SK-N-SH treated with all-trans-retinoic acid at 6 μM for 48 hours (cell line): Measurements from ENCODE around the gene C1RL.

Experiments used
- ATAC-seq: fragments of 200-7000 bp; cut with Tn5 transposase; 3 replicates; pipeline ENCODE4 v1.9.1; 2020; ENCODE audit warnings: mild to moderate bottlenecking, moderate library complexity
- ARNTL ChIP-seq: fragments of 450-650 bp; formaldehyde crosslinking; IDR thresholded peaks from 2 replicates; pipeline ENCODE4 v1.5.0; 2020; ENCODE audit warnings: low read depth, mild to moderate bottlenecking, moderate library complexity, borderline replicate concordance
- BACH2 ChIP-seq: fragments of 250-450 bp; sonication (Bioruptor Pico); IDR thresholded peaks from 2 replicates; pipeline ENCODE4 v1.9.0; 2021; ENCODE audit warnings: mild to moderate bottlenecking, borderline replicate concordance
- CSDC2 ChIP-seq: fragments of 250-450 bp; sonication (Bioruptor Pico); IDR thresholded peaks from 2 replicates; pipeline ENCODE4 v1.5.0; 2020; ENCODE audit warnings: mild to moderate bottlenecking, moderate library complexity
- CSRNP3 ChIP-seq: fragments of 250-450 bp; sonication (Bioruptor Pico); IDR thresholded peaks from 2 replicates; pipeline ENCODE4 v1.5.1; 2021; ENCODE audit warnings: mild to moderate bottlenecking, moderate library complexity
- ESRRG ChIP-seq: fragments of 250-450 bp; sonication (Bioruptor Pico); IDR thresholded peaks from 2 replicates; pipeline ENCODE4 v1.6.1; 2021; ENCODE audit warnings: mild to moderate bottlenecking
- GLIS3 ChIP-seq: fragments of 250-450 bp; sonication (Bioruptor Pico); IDR thresholded peaks from 2 replicates; pipeline ENCODE4 v1.5.0; 2020; ENCODE audit warnings: mild to moderate bottlenecking, moderate library complexity
- ISL1 ChIP-seq: fragments of 250-450 bp; sonication (Bioruptor Pico); IDR thresholded peaks from 2 replicates; pipeline ENCODE4 v2.1.2; 2022; ENCODE audit warnings: mild to moderate bottlenecking, moderate library complexity
- OSR1 ChIP-seq: fragments of 250-450 bp; sonication (Bioruptor Pico); IDR thresholded peaks from 2 replicates; pipeline ENCODE4 v1.8.0; 2022; ENCODE audit warnings: moderate library complexity, mild to moderate bottlenecking, inconsistent platforms
- PATZ1 ChIP-seq: fragments of 250-450 bp; sonication (Bioruptor Pico); IDR thresholded peaks from 2 replicates; pipeline ENCODE4 v1.8.0; 2020; ENCODE audit warnings: mild to moderate bottlenecking, moderate library complexity, borderline replicate concordance
- PPARA ChIP-seq: fragments of 250-450 bp; sonication (Bioruptor Pico); IDR thresholded peaks from 2 replicates; pipeline ENCODE4 v1.5.0; 2020; ENCODE audit warnings: mild to moderate bottlenecking, borderline replicate concordance
- RARB ChIP-seq: fragments of 250-450 bp; sonication (Bioruptor Pico); IDR thresholded peaks from 2 replicates; pipeline ENCODE4 v1.8.0; 2021; ENCODE audit warnings: mild to moderate bottlenecking, moderate library complexity
- TCF4 ChIP-seq: fragments of 250-450 bp; sonication (Bioruptor Pico); IDR thresholded peaks from 2 replicates; pipeline ENCODE4 v1.8.0; 2021; ENCODE audit warnings: mild to moderate bottlenecking, moderate library complexity, borderline replicate concordance
- TOX ChIP-seq: fragments of 250-450 bp; sonication (Bioruptor Pico); IDR thresholded peaks from 2 replicates; pipeline ENCODE4 v1.8.0; 2021; ENCODE audit warnings: mild to moderate bottlenecking, moderate library complexity, borderline replicate concordance
- ZC3H10 ChIP-seq: fragments of 250-450 bp; sonication (Bioruptor Pico); IDR thresholded peaks from 2 replicates; pipeline ENCODE4 v1.5.1; 2021; ENCODE audit warnings: mild to moderate bottlenecking, moderate library complexity
- ZFP3 ChIP-seq: fragments of 250-450 bp; sonication (Bioruptor Pico); IDR thresholded peaks from 2 replicates; pipeline ENCODE4 v1.5.0; 2020; ENCODE audit warnings: mild to moderate bottlenecking, moderate library complexity
- ZFP30 ChIP-seq: fragments of 450-650 bp; formaldehyde crosslinking; IDR thresholded peaks from 2 replicates; pipeline ENCODE4 v1.5.0; 2022; ENCODE audit warnings: mild to moderate bottlenecking, moderate library complexity
- ZNF565 ChIP-seq: fragments of 450-650 bp; formaldehyde crosslinking; conservative IDR thresholded peaks from 2 replicates; pipeline ENCODE4 v1.5.0; 2020; ENCODE audit warnings: low read depth, mild to moderate bottlenecking, moderate library complexity
- ZNF70 ChIP-seq: fragments of 450-650 bp; formaldehyde crosslinking; IDR thresholded peaks from 2 replicates; pipeline ENCODE4 v1.5.0; 2020; ENCODE audit warnings: mild to moderate bottlenecking, moderate library complexity
- ZNF8 ChIP-seq: fragments of 450-650 bp; formaldehyde crosslinking; IDR thresholded peaks from 2 replicates; pipeline ENCODE4 v1.5.0; 2020; ENCODE audit warnings: mild to moderate bottlenecking, moderate library complexity
- TF ChIP-seq, protein P1 (sequence below): fragments of 250-450 bp; sonication (Bioruptor Pico); IDR thresholded peaks from 2 replicates; pipeline ENCODE4 v1.8.0; 2021; ENCODE audit warnings: low read depth, mild to moderate bottlenecking, moderate library complexity, borderline replicate concordance
- TF ChIP-seq, protein P2 (sequence below): fragments of 250-450 bp; sonication (Bioruptor Pico); IDR thresholded peaks from 2 replicates; pipeline ENCODE4 v1.5.1; 2020; ENCODE audit warnings: low read depth, mild to moderate bottlenecking, moderate library complexity
- TF ChIP-seq, protein P3 (sequence below): fragments of 250-450 bp; sonication (Bioruptor Pico); IDR thresholded peaks from 2 replicates; pipeline ENCODE4 v1.5.0; 2020; ENCODE audit warnings: mild to moderate bottlenecking, moderate library complexity

The C1RL gene

DNA sequence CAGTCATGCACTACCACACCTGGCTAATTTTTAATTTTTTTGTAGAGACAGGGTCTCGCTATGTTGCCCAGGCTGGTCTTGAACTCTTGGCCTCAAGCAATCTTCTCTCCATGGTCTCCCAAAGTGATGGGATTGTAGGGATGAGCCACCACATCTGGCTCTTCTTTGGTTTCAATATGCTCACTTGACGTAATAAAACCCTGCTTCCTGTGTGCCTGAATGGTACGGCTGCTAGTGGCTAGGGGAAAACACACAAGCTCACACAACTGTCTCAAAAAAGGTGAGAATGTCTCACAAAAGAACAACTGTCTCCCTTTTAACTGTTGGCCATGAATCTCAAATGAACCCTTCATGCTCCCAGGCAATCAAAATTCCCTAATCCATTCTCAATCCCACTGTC lies 33.5 kb downstream of the C1RL start:
- TF ChIP-seq OSR1 (CRISPR knock-in tag) (no peak), ESRRG (no peak), BACH2 (CRISPR knock-in tag) (no peak), ZFP3 (CRISPR knock-in tag) (no peak), ZNF70 (no peak)
- TF ChIP-seq, protein P1, sequence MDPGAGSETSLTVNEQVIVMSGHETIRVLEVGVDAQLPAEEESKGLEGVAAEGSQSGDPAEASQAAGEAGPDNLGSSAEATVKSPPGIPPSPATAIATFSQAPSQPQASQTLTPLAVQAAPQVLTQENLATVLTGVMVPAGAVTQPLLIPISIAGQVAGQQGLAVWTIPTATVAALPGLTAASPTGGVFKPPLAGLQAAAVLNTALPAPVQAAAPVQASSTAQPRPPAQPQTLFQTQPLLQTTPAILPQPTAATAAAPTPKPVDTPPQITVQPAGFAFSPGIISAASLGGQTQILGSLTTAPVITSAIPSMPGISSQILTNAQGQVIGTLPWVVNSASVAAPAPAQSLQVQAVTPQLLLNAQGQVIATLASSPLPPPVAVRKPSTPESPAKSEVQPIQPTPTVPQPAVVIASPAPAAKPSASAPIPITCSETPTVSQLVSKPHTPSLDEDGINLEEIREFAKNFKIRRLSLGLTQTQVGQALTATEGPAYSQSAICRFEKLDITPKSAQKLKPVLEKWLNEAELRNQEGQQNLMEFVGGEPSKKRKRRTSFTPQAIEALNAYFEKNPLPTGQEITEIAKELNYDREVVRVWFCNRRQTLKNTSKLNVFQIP (CRISPR knock-in tag): no peak
- ATAC-seq: no peak

GRCh38 chr12:7073946-7074345 lies 35.1 kb downstream of the C1RL start:
- no peak for ATAC-seq
- TF ChIP-seq, protein P1 (CRISPR knock-in tag): no peak
- TF ChIP-seq GLIS3: no peak
- no peak for TF ChIP-seq ZNF565 (CRISPR knock-in tag)
- TF ChIP-seq, protein P2, sequence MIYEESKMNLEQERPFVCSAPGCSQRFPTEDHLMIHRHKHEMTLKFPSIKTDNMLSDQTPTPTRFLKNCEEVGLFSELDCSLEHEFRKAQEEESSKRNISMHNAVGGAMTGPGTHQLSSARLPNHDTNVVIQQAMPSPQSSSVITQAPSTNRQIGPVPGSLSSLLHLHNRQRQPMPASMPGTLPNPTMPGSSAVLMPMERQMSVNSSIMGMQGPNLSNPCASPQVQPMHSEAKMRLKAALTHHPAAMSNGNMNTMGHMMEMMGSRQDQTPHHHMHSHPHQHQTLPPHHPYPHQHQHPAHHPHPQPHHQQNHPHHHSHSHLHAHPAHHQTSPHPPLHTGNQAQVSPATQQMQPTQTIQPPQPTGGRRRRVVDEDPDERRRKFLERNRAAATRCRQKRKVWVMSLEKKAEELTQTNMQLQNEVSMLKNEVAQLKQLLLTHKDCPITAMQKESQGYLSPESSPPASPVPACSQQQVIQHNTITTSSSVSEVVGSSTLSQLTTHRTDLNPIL (CRISPR knock-in tag): no peak
- no peak for TF ChIP-seq RARB
- TF ChIP-seq ZNF8 (CRISPR knock-in tag): no peak
- TF ChIP-seq ZFP3 (CRISPR knock-in tag): no peak
- no peak for TF ChIP-seq ARNTL (CRISPR knock-in tag)
- no peak for TF ChIP-seq TCF4 (CRISPR knock-in tag)
- no peak for TF ChIP-seq CSRNP3 (CRISPR knock-in tag)
- no peak for TF ChIP-seq PPARA (CRISPR knock-in tag)
- TF ChIP-seq ISL1: no peak
- TF ChIP-seq, protein P3, sequence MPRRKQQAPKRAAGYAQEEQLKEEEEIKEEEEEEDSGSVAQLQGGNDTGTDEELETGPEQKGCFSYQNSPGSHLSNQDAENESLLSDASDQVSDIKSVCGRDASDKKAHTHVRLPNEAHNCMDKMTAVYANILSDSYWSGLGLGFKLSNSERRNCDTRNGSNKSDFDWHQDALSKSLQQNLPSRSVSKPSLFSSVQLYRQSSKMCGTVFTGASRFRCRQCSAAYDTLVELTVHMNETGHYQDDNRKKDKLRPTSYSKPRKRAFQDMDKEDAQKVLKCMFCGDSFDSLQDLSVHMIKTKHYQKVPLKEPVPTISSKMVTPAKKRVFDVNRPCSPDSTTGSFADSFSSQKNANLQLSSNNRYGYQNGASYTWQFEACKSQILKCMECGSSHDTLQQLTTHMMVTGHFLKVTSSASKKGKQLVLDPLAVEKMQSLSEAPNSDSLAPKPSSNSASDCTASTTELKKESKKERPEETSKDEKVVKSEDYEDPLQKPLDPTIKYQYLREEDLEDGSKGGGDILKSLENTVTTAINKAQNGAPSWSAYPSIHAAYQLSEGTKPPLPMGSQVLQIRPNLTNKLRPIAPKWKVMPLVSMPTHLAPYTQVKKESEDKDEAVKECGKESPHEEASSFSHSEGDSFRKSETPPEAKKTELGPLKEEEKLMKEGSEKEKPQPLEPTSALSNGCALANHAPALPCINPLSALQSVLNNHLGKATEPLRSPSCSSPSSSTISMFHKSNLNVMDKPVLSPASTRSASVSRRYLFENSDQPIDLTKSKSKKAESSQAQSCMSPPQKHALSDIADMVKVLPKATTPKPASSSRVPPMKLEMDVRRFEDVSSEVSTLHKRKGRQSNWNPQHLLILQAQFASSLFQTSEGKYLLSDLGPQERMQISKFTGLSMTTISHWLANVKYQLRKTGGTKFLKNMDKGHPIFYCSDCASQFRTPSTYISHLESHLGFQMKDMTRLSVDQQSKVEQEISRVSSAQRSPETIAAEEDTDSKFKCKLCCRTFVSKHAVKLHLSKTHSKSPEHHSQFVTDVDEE: no peak
- no peak for TF ChIP-seq PATZ1 (CRISPR knock-in tag)
- no peak for TF ChIP-seq BACH2 (CRISPR knock-in tag)
- TF ChIP-seq OSR1 (CRISPR knock-in tag): no peak
- no peak for TF ChIP-seq ZNF70
- no peak for TF ChIP-seq ESRRG
- TF ChIP-seq TOX: no peak
- no peak for TF ChIP-seq ZFP30

DNA sequence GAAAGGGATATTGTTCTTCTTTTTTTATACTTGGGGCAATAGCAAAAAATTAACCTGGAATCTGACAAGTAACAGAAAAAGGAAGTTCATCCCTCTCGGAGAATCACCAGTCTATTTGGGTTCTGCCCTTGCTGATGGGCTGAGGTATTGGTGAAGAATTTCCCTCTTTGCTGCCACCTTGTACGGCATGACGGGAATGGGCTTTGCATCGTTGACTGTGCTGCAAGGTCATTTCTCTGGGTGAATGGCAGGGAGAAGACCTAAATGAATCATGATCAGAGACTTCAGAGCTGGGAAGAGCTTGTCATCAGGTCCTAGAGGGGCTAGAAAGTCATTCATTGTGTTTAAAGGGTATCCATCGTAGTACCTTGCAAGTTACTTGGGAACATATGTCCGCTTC lies 36.5 kb downstream of the C1RL start:
- TF ChIP-seq ZNF565 (CRISPR knock-in tag) (no peak), ZFP30 (no peak), CSDC2 (CRISPR knock-in tag) (no peak), ZC3H10 (CRISPR knock-in tag) (no peak), TOX (no peak)
- ATAC-seq: no peak
